T-helper 1 cell (primary cell): ENCODE measurements around the gene GSK3A.

Experiments used
- DNase-seq, 5 donors: peaks; one replicate each; pipeline ENCODE4 v3.0.0-alpha.2; 2012 to 2020
- total RNA-seq, 4 donors: gene quantifications; one replicate each; lab custom pipeline; 2026; lab: John Stamatoyannopoulos, UW

The GSK3A gene
- total RNA-seq = 12.2 to 16.0 (median 13.8) reads per million in 4 donors

DNA sequence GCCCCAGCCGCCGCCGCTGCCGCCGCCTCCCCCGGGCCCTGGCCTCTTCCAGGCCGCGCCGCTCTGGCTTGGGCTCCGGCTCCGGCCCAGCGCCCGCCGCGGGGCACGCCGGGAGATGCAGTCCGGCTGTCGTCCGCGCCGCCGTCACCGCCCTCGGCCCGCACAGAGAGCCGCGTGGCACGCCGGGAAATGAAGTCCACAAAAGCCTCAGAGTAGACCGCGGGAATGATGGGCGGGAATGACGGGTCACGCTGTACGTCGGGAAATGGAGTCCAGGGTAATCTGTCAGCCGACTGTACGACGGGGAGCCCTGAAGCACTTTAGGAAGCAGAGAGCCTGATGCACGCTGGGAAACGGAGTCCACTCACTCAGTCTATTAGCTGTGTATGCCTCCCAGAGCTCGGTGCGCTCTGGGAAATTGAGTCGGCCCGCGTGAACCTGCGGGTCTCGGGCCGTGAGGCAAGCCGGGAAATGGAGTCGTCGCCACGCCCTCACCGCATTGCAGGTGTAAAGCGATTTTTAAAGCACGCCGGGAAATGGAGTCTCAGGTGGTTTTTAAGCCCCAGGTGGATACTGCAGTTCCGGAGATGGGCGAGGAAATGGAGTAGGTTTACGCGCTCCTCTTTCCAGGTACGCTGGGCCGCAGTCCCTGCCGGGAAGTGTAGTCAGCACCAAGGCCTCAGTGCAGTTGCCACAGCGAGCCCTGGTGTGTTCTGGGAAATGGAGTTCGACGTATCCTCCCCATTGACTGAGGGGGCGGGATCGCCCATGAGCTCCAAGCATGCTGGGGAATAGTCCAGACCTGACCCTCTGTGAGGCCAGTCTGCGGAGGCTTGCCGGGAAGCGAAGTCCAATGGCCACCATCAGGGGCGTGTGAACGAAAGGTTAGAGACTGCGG is at the start of gene GSK3A:
Gene GSK3A, minus strand, starts transcription at position 91 of the 898 bp plus-strand sequence. CDS start 137 bp downstream, outside the sequence.
- peak; percentile 94 to 99 (median 95) for DNase-seq

DNA sequence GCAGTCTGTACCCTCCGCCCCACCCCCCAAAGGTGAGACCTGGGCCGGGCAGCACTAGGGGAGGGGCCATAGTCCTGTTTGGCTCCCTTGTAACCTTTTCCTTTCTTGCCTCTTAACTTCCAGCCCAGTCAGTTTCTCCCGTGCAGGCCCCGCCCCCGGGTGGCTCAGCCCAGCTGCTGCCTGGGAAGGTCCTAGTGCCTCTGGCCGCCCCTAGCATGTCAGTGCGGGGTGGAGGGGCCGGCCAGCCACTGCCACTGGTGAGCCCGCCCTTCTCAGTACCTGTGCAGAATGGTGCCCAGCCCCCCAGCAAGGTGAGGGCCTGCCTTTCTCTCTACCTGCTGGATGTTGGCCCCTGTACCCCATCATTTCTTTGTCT is 49.0 kb upstream of the GSK3A start:
- no peak for DNase-seq

DNA sequence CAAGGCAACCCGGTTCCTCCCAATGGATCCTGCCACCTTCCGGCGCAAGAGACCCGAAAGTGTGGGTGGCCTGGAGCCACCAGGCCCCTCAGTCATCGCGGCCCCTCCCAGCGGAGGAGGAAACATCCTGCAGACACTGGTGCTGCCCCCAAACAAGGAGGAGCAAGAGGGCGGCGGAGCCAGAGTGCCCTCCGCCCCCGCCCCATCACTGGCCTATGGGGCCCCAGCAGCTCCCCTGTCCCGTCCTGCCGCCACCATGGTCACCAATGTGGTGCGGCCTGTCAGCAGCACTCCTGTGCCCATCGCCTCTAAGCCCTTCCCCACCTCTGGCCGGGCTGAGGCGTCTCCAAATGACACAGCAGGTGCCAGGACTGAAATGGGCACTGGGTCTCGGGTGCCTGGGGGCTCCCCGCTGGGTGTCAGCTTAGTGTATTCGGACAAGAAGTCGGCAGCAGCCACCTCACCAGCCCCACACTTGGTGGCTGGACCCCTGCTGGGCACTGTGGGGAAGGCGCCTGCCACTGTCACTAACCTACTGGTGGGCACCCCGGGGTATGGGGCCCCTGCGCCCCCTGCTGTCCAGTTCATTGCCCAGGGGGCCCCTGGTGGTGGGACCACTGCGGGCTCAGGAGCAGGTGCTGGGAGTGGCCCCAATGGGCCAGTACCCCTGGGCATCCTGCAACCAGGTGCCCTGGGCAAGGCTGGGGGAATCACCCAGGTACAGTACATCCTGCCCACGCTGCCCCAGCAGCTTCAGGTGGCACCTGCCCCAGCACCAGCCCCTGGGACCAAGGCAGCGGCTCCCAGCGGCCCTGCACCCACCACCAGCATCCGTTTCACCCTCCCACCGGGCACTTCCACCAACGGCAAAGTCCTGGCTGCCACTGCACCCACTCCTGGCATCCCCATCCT is 48.4 kb upstream of the GSK3A start:
- peak in 3 of 5 donors; percentile 46 to 51 (median 49) for DNase-seq

DNA sequence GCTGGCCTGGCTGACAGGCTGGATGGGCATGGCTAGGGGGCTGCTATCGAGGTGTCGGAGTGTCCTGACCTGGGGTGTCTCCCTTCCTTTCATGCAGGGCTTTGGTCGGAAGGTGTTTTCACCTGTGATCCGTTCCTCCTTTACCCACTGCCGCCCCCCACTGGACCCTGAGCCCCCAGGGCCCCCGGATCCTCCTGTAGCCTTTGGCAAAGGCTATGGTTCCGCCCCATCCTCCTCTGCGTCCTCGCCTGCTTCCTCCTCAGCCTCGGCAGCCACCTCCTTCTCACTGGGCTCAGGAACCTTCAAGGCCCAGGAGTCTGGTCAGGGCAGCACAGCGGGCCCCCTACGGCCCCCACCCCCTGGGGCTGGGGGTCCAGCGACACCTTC is 47.7 kb upstream of the GSK3A start:
- DNase-seq = no peak

DNA sequence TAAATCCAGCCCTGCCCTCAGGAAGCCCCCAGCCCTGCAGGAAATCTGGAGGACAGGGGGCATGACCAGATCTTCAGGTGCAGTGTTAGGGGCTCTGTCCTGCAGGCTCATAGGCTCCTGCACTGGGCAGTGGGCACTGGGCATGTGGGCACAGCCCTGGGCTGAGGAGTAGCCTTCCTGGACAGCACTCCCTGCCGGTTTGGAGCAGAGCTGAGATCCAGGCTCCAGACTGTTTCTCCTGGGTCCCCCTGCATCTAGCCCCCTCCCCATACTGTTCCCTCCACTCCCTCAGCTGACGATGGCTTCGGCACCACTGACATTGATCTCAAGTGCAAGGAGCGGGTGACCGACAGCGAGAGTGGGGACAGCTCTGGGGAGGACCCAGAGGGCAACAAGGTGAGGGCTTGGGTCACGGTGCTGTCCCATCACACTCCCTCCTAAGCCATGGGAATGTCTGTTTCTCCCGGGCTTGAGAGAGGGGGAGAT is 47.2 kb upstream of the GSK3A start:
- no peak for DNase-seq

DNA sequence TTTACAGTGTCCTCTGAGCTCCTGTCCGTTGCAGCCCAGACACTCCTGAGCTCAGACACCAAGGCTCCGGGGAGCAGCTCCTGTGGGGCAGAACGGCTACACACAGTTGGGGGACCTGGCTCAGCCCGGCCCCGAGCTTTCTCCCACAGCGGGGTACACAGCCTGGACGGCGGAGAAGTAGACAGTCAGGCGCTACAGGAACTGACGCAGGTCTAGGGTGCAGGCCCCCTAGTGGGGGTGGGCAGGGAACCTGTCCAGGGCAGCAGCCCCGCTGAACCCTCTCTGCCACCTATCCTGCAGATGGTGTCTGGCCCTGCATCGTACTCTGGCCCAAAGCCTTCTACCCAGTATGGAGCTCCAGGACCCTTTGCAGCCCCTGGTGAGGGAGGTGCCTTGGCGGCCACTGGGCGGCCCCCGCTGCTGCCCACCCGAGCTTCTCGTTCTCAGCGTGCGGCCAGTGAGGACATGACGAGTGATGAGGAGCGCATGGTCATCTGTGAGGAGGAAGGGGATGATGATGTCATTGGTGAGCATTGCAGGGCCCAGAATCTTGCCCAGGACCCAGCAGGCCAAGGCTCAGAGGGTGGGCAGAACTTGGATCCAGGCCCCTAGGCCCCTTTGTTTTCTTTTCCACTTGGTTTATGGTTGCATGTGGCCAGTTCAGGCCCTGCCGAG is 46.6 kb upstream of the GSK3A start:
- DNase-seq = no peak

DNA sequence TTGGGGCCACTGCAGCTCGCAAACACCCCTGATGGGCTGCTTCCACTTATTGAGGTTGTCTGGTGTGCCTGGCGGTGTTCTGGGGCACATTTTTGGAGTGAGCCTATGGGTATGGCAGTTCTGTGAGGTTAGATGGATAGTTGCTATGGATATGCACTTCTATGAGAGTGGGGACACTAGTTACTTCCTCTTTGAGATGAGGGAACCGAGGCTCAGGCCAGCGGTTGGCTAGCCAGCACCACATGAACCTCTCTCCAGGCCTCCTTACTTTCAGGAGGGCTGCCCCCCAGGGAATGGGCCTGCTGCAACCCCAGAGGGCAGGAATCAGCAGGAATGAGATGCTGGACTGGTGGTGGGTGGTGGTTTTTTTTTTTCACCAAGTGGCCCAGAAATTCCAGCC is 46.0 kb upstream of the GSK3A start:
- DNase-seq = no peak

DNA sequence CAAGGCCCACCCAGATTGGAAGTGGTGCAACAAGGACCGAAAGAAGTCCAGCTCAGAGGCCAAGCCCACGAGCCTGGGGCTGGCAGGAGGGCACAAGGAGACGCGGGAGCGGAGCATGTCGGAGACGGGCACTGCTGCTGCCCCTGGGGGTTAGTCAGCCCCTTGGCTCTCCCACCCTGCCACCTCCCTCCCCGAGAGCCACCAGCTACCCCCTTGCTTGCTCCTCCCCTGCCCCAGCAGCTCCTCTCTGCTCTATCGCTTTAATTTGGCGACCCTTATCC is 45.4 kb upstream of the GSK3A start:
- DNase-seq = no peak

DNA sequence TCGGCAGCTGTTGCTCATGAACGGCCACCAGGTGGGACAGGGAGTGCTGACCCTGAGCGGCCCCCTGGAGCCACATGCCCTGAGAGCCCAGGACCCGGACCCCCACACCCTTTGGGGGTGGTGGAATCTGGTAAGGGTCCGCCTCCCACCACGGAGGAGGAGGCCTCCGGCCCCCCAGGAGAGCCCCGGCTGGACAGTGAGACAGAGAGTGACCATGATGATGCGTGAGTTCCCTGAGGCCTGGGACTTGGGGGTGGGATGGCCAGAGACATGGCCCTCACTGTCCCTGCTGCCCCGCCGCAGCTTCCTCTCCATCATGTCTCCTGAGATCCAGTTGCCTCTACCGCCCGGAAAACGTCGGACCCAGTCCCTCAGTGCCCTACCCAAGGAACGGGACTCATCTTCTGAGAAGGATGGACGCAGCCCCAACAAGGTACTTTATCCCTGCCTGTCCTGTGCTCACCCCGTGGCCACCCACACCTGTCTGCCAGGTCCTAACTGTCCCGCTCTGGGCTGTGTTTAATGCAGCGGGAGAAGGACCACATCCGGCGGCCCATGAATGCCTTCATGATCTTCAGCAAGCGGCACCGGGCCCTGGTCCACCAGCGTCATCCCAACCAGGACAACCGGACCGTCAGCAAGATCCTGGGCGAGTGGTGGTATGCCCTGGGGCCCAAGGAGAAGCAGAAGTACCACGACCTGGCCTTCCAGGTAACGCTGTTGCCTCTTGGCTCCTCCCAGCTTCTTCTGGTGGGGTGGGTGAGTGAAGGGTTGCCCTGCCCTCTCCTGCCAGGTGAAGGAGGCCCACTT is 44.8 kb upstream of the GSK3A start:
- no peak for DNase-seq

DNA sequence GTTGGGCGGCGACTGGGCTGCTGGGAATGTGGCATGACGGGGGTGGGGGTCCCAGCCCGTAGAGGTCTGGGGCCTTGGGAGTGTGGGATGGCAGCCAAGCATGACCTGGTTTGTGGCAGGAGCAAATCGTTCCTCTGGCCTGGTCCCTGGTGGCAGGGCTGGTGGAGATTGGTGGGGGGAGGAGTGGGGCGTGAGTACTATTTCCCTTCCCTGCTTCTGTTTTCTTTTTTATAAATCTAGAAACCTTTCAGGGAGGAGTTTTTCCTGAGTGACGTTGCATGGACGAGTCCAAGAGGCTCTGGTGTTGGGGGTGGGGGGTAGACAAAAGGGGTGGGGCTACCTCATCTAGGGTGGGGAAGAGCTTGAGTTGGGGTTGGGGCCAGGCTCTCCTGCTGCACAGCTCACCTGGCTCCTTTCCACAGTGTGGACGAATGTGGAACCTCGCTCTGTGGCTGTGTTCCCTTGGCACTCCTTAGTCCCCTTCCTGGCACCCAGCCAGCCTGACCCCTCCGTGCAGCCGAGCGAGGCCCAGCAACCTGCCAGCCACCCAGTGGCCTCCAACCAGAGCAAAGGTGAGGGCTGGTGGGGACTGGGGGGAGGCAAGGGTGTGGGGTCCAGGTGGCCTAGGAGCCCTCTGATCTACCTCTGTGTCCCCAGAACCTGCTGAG is 44.1 kb upstream of the GSK3A start:
- DNase-seq = no peak

DNA sequence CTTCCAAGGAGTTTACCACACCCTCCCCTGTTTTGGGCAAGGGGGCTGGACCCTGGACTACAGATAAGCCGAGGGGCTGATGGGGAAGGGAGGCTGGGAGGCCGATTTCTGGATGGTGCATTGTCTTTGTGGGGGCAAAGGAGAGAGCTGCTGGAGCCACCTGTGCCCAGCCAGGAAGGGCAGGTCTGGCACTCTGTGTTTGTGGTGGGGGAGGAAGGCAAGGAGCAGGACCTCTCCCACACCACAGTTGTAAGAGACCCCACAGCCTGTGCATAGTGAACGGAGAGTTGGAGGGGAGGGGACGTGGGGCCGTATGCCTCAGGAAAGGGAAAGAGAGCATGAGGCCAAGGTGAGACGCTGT is 43.6 kb upstream of the GSK3A start:
- no peak for DNase-seq

DNA sequence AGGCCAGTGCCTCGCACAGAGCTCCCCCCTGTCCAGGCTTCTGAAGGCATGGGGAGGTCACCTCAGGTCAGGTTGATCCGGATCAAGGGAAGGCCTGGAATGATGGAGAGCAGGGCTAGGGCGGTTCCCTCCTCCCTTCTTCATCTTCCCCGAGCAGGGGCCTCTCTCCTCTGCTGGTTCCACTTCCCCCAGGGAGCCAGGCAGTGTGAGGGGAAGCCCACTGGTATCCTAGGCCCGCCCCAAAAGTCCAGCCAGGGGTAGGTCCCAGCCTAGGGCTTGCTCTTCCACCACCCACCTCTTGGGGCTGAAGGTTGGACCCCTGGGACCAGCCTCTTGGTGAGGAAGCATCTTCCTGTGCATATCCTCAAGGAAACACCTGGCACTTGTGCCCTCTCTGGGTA is 43.1 kb upstream of the GSK3A start:
- no peak for DNase-seq

DNA sequence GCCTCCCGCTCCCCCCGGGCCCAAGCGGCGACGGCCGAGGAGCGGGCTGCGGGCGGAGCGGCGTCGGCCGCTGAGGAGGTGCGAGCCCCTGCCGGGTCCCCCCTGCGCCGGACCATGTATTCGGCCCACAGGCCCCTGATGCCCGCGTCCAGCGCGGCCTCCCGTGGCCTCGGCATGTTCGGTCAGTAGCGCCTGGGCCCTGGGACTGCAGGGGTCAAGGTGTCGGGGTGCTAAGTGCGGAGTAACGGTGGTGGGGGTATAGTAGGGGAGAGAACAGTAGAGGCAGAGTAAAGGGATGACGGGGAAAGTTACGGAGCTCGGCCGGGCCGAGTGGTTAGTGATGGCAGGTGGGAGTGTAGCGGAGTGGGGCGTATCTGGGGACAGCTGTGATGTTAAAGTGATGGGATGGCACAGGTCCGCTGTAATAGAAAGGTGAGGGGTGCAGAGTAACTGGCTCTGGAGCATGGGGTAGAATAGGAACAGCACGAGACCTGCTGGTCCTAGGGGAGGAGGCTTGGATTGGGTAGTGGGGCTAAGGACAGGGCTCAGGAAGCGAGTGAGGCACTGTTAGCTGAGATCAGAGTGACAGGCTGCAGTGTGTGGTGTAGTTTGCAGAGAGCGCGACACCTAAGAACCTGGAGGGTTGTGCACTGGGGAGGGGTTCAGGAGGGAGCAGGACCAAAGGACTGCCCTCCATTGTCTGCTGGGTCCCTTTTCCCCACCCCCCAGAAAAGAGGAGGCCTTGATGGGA is 42.4 kb upstream of the GSK3A start:
- peak in 1 of 5 donors; percentile 39 for DNase-seq

DNA sequence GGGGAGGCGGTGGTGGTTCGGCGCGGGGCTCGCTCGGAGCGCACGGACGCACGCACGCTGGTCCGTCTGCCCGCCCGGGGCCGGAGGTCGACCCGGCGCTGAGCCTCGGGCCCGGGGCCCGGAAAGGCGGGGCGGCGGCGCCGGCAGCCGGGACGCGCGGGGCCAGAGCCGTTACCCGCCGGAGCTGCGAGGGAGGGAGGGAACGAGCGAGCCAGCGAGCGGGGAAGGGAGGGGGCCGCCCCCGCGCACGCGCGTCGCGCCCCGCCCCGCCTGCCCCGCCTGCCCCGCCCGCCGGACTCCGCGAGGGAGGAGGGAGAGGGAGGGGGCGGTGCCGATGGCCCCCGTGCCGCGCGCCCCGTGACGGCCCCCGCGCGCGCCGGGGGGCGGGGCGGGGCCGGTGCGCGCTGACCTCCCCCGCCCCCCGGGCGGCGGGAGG is 41.7 kb upstream of the GSK3A start:
- peak; percentile 76 to 90 (median 83) for DNase-seq

DNA sequence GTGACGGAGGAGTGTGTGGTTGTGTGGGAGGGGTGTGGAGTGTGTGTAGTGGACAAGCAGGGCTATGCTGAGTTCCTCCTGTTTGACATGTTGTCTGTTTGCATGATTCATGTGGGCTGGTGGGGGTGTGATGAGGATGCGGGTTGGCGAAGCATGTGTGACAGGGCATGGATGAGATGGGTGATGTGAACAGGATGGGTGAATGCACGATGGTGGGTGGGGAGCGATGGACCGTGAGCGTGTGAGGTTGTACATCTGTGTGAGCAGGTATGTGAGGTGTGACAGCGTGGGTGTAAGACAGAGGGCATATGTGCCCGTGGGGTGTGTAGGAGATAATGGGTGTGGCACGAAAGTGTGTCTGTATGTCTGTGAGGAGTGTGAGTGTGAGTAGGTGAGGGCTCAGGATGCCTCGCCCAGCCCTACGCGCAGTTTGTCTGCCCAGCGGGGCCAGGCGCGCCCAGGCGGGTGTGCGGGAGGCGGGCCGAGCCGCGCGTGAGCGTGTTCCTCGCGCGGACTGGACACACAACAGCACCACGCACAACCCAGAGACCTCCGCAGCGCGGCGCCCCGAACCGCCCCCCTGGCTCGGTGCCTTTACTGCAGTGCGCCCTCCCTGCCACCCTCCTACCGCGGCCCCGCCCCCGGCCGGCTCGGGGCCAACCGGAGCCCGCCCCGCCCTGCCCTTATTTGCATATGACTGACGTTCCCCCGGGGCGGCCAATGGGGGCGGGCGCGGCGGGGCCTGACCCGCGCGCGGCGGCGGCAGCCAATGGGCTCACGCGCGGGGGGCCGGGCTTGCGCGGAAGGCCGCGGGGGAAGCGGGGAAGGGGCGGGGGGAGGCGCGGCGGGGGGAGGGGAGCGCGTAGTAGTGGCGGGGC is 41.0 kb upstream of the GSK3A start:
- DNase-seq = peak; percentile 94 to 98 (median 95)

DNA sequence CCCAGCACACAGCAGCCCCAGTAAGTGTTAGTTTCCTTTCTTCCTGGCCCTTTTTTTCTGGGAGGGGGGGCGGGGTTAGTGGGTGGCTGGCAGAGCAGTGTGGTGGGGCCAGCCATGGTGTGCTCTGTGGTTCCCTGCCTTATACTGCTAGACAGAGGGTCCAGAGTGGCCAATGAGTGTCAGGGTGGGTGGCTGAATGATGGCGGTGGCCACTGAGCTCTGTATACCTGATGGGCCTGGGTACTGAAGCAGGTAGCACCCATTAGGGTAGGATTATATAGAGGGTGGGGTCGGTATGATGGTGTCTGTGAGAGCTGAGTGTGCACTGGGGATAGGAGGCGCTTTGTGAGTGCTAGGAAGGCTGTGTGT is 40.4 kb upstream of the GSK3A start:
- DNase-seq = no peak

DNA sequence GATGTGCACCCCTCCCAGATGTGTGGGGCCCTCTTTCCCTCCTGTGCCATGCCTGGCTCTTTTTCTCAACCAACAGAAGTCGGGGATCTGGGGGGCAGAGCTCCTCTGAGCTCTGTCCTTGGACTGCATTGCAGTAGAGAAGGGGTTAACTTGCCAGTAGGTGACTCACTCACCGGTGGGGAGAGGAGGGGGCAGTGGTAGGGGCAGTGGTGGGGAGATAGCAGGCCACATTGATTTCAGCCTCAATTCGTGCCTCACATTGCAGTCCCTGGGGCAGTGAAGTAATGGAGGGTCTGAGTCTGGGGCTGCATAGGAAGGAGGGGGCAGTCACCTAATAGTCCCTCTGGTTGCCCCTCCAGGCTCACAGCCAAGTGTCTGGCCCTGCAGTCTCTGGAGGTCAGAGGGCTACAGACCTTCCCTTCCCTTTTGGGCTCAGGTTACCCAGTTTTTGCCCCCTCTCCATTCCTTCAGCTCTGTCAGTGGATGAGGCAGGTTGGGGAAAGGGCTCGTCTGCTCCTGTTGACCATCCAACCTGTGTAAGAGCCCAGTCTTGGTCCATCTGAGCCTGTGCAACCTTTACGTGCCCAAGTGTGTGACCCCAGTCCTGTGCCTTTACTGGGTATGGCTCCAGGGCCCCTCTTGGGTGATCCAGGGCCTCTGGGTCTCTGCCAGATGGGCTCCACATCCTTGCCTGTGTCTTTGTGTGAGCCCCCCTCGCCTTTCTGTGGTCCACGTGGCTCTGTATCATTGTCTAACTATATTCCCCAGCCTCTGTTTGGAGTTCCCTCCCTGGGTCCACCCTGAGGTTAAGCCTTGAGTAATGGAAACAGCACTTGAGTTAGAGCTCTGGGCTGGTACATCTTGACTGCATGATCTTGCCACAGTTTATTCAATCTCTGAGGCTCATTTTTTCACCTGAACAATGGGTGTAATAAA is 39.7 kb upstream of the GSK3A start:
- no peak for DNase-seq

DNA sequence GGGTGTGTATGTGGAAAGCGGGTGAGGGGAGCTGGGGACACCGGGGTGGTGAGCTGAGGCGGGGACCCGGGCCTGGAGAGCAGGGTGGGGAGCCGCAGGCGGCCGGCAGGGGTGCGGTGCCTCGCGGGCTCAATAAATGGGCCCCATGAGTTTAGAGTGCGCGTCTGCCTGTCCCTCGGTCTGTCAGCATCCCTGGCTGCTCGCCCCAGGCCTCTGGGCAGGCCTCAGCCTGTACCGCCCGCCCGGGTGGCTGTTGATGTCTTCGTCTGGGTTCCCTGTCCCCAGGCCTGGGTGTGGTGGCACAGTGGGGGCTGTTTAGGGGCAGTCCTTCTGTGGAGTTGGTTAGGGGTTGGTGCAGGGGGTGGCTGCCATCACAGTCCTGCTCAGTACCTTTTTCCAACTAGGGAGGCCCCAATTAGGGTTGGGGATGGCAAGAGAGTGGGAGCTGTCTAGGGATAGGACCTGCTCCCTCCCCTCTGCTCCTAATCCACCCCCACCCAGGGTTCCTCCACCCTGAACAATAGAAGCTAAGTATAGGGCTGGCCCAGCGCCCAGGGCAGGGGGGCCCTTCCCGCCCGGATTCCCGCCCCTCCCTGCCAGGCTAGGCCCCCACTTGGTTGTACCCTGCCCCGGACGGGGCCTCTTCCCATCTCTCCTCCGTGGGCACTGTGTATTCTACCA is 38.9 kb upstream of the GSK3A start:
- peak in 1 of 5 donors; percentile 31 for DNase-seq
